Mesothelial cell of epicardium (in vitro differentiated cells): Measurements from ENCODE around the gene USP20. TPM values are rescaled to one million over a fixed set of nuclear protein-coding genes. Genes with fewer than 3 reads are reported as not detected.

Source experiments
- DNase-seq, 2 experiments: peaks; one replicate each; pipeline ENCODE4 v3.0.0; 2021; ENCODE audit warnings: low spot score in 2 of 2; ENCODE audit not compliant: unreplicated experiment in 2 of 2
- H3K27ac Mint-ChIP-seq: 2 replicates; pipeline ENCODE4 v1.8.0; 2021; ENCODE audit warnings: mixed read lengths
- H3K27me3 Mint-ChIP-seq: 2 replicates; pipeline ENCODE4 v1.8.0; 2021; ENCODE audit warnings: low read depth, mixed read lengths
- H3K36me3 Mint-ChIP-seq: 2 replicates; pipeline ENCODE4 v1.8.0; 2021; ENCODE audit warnings: mixed read lengths
- H3K4me1 Mint-ChIP-seq: 2 replicates; pipeline ENCODE4 v1.8.0; 2021; ENCODE audit warnings: mixed read lengths
- H3K4me3 Mint-ChIP-seq: 2 replicates; pipeline ENCODE4 v1.8.0; 2021; ENCODE audit warnings: mild to moderate bottlenecking, moderate library complexity, mixed read lengths
- H3K9me3 Mint-ChIP-seq: 2 replicates; pipeline ENCODE4 v1.8.0; 2021; ENCODE audit warnings: mixed read lengths
- CTCF ChIP-seq: fragments of 200-600 bp; sonication (generic); IDR thresholded peaks from one replicate; pipeline ENCODE4 v1.5.0; 2021; ENCODE audit warnings: antibody characterized with exemption; ENCODE audit not compliant: unreplicated experiment
- total RNA-seq: library from RNA; stranded (reverse); gene quantifications from 3 replicates; pipeline ENCODE4 v1.2.1, GENCODE V29; 2021

USP20 gene
- total RNA-seq, 1 donor from 2014 or later = 47.7 TPM

DNA sequence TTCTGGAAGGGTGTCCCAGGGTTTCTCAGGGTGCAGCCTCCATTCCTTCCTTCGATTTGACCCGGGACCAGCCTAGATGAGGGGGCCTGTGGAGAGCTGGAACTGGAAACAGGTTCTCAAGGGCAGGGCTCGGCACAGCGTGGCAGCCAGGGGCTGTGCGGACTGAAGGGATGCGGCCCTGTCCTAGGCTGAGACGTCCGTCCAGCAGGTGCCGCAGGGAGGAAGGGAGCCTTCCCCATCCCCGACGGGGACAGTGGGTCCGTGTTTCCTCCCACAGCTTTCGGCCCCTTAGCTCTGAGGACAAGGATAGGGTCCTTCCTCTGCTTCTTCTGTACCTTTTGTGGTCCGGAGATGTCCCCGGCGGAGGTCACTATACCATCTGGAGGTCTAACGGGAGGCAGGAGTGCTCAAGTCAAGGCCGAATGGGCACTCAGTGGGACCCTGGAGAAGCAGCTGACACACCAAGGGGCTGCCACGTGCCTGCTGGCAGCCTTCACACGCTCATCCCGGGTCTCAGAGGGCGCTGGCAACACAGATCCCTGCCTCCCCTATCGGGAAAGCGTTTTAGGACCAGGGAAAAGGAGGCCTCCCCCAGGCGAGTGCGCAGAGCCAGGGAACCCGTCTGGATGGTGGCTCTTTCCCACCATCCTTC is 49.9 kb downstream of the USP20 start:
- H3K36me3 Mint-ChIP-seq = peaks cover 15% of the 10 kb centered on the region
- H3K27ac Mint-ChIP-seq = no peak overlapping the region
- peak overlapping the region; percentile 69 for H3K4me3 Mint-ChIP-seq
- no peaks in the 10 kb centered on the region for H3K27me3 Mint-ChIP-seq
- no peak for TF ChIP-seq CTCF
- H3K4me1 Mint-ChIP-seq = peaks cover 35% of the 10 kb centered on the region
- no peaks in the 10 kb centered on the region for H3K9me3 Mint-ChIP-seq
- no peak for DNase-seq

DNA sequence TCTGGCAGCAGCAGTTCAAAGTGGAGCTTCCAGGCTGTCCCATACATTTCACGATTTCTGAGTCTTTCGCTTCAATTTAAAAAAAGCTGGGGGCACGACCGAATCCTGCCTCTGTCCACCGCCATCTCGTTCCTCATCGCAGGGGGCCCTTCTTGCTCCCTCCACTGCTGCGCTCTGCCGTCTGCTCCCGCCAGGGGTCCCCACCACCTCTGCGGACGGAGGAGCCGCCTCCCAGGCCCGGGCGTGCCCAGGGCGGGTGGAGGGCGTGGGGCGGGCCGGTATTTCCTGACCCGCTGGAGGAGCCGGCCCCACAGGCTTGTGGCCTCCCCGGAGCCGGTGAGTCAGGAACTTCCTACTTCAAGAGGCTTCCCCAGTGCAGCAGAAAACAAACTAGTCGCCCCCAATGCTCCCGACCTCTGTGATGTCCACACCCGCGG is 50.4 kb downstream of the USP20 start:
- H3K4me3 Mint-ChIP-seq = peak overlapping the region; percentile 69
- peak overlapping the region; percentile 67 for H3K27ac Mint-ChIP-seq
- H3K4me1 Mint-ChIP-seq = peaks cover 35% of the 10 kb centered on the region
- no peaks in the 10 kb centered on the region for H3K27me3 Mint-ChIP-seq
- no peaks in the 10 kb centered on the region for H3K9me3 Mint-ChIP-seq
- peak; percentile 66 for TF ChIP-seq CTCF
- DNase-seq = peak; percentile 66 to 85
- H3K36me3 Mint-ChIP-seq = peaks cover 15% of the 10 kb centered on the region

- no peaks in the 10 kb centered on the region for H3K9me3 Mint-ChIP-seq
- no peaks in the 10 kb centered on the region for H3K27me3 Mint-ChIP-seq
- H3K4me3 Mint-ChIP-seq = peak overlapping the region; percentile 29
- TF ChIP-seq CTCF = no peak
- no peak overlapping the region for H3K27ac Mint-ChIP-seq
- no peak for DNase-seq
- H3K4me1 Mint-ChIP-seq = peaks cover 35% of the 10 kb centered on the region
- peaks cover 15% of the 10 kb centered on the region for H3K36me3 Mint-ChIP-seq
Measured at GRCh38 chr9:129886226-129887174, 51.2 kb downstream of the USP20 start.

- no peaks in the 10 kb centered on the region for H3K27me3 Mint-ChIP-seq
- peak overlapping the region; percentile 90 for H3K27ac Mint-ChIP-seq
Measured at GRCh38 chr9:129887334-129888292, 52.4 kb downstream of the USP20 start.

More at GRCh38 chr9:129887334-129888292, 52.4 kb downstream of the USP20 start:
- Mint-ChIP-seq H3K4me3 (peak overlapping the region; percentile 29), H3K4me1 (peaks cover 35% of the 10 kb centered on the region), H3K9me3 (no peaks in the 10 kb centered on the region), H3K36me3 (peaks cover 12% of the 10 kb centered on the region)
- DNase-seq = no peak
- TF ChIP-seq CTCF = no peak
